GM10248 (cell line): Measurements from ENCODE around the gene AADAC.
"Not testable (repeated sequence)": the region's sequence is repeated elsewhere in the genome, so short reads cannot be mapped to it uniquely, and the experiment has no call there.

Source experiments
- CTCF ChIA-PET: fragments of 300-600 bp; sonication (Branson Sonifier 250); formaldehyde crosslinking; extraction: SDS; loops from one replicate; lab custom pipeline; 2021; ENCODE audit warnings: antibody characterized with exemption; lab: Yijun Ruan, JAX
- POLR2A ChIA-PET: fragments of 350-650 bp; sonication (Branson Sonifier 250); formaldehyde crosslinking; extraction: SDS; loops from one replicate; lab custom pipeline; 2020; ENCODE audit warnings: antibody characterized with exemption; lab: Yijun Ruan, JAX
- DNase-seq: peaks from one replicate; pipeline ENCODE4 v3.0.0; 2012; ENCODE audit errors: extremely low spot score
- CTCF ChIP-seq: IDR thresholded peaks from 2 replicates; pipeline ENCODE4 v1.5.1; 2012; ENCODE audit warnings: mild to moderate bottlenecking, low read depth; ENCODE audit errors: extremely low read depth, missing control alignments, control extremely low read depth

AADAC gene

GRCh38 chr3:151795276-151795675, 18.6 kb upstream of the AADAC start:
- ChIA-PET POLR2A (no interaction called here), CTCF (interaction anchor here (1.0 kb wide), 1 partner anchor 17 kb away, joined by 4 read pairs; no protein-coding TSS in a partner anchor)
- TF ChIP-seq CTCF = no peak
- DNase-seq = no peak

DNA sequence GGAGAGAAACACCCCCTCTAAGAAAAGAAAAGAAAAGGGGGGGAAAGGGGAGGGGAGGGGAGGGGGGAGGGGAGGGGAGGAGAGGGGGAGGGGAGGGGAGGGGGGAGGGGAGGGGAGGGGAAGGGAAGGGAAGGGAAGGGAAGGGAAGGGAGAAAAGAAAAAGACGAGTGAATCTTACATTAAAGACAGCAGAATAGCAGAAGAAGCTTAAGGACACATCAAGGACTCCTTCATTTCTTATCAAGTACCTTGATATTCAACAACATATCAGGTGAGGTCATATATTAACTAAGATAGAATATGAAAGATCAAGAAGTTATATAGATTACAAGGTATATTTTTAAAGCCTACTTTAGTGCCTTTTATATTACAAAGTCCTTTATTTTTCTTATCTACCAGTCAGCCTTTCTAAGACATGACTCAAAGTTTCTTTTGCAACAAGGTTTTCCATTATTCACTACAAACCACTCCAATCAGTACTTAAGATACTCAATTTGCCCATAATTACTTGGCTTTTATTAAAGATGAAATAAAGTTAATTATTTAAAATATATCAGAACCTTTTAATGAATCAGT, 17.7 kb upstream of the AADAC start:
- POLR2A ChIA-PET = no interaction called here
- CTCF ChIA-PET = no interaction called here
- TF ChIP-seq CTCF = no peak
- no peak for DNase-seq

DNA sequence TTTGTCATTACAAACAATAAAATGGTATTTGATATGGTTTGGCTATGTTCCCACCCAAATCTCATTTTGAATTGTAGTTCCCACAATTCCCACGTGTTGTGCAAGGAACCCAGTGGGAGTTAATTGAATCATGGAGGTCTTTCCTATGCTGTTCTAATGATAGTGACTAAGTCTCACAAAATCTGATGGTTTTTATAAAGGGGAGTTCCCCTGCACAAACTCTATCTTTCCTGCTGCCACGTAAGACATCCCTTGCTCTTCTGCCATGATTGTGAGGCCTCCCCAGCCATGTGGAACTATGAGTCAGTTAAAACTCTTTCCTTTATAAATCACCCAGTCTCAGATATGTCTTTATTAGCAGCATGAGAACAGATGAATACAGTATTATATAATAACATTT, 15.4 kb upstream of the AADAC start:
- POLR2A ChIA-PET = no interaction called here
- DNase-seq = no peak
- no peak for TF ChIP-seq CTCF
- CTCF ChIA-PET = no interaction called here

DNA sequence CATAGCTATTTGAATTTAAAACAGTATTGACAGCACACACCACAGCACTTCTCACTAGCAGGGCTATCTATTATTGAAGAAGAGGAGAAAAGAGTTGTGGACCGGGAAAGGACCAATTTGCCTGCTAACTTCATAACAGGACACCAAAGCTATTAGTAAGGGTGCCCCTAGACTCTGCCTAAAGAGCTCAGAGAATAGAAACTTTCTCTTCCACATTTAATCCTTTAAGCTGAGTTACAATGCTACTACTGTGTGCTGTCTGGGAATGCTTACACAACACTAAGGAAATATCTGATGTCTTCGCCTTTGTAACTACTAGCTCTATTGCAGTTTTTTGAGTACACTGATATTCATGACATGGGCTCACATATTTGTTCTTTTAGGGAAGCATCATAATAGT, 13.5 kb upstream of the AADAC start:
- POLR2A ChIA-PET = no interaction called here
- DNase-seq = no peak
- TF ChIP-seq CTCF = no peak
- CTCF ChIA-PET = interaction anchor here (1.1 kb wide), 1 partner anchor 11 kb away, joined by 4 read pairs; no protein-coding TSS in a partner anchor

GRCh38 chr3:151804267-151804666, 9.6 kb upstream of the AADAC start:
- ChIA-PET CTCF (interaction anchor here (1.3 kb wide), 1 partner anchor 16 kb away, joined by 3 read pairs; no protein-coding TSS in a partner anchor), POLR2A (no interaction called here)
- DNase-seq = no peak
- TF ChIP-seq CTCF = no peak

DNA sequence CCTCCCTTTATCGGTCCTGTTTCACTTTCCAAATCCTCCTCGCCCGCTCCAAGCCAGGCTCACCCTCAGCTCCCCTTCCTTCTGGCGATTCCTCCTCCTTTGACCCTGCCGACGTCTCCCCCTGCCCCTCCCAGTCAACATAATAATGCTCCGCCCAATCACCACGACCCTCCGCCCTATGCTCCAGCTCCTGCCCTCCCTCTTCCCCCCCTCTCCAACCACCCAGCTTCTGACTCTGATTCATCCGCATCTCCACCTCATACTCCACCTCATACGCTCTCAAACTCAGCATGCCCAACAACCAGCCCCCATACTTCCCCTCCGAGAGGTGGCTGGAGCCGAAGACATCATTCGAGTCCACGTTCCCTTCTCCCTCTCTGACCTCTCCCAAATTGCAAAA, 7.1 kb upstream of the AADAC start:
- CTCF ChIA-PET = no interaction called here
- no peak for TF ChIP-seq CTCF
- no peak for DNase-seq
- POLR2A ChIA-PET = interaction anchor here (0.6 kb wide), 1 partner anchor 1047 kb away, joined by 3 read pairs; no protein-coding TSS in a partner anchor

DNA sequence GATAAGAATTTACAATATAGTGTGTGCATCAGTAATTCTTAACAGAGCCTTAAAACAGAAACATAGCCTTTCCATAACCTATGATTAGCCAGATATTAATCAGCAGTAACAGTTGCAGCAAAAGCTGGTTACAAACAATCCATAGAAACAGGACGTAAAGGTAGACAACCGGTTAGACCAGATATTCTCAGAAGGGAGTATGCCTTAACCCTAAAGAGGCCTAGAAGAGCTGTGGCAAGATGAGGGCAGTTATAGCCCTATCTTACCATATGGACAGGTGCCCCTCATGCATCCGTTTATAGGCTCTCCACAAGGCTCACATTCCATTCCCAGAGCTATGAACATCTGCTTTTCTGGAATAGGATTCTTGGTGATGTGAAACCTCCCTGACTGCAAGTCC, 5.0 kb upstream of the AADAC start:
- CTCF ChIA-PET, POLR2A ChIA-PET, DNase-seq: not testable (repeated sequence)
